ENCODE results near the gene BRINP1.

The BRINP1 gene

GRCh38 chr9:119368681-119369581 is at the start of gene BRINP1:
BRINP1 (minus strand) TSS chr9:119369435; CDS start chr9:119313355, 56,080 bp downstream.
- no peak for DNase-seq (ENCODE audit: low spot score)

GRCh38 chr9:119418721-119419120 is 49.5 kb upstream of the BRINP1 start:
- DNase-seq (ENCODE audit: low spot score), result no peak

- no peak for DNase-seq (ENCODE audit: low spot score)
Observed at GRCh38 chr9:119416793-119417192, 47.6 kb upstream of the BRINP1 start.

- DNase-seq (ENCODE audit: low spot score), result no peak
Observed at GRCh38 chr9:119412399-119412798, 43.2 kb upstream of the BRINP1 start.

GRCh38 chr9:119409552-119409951 is 40.3 kb upstream of the BRINP1 start:
- DNase-seq (ENCODE audit: low spot score), result no peak

- no peak for DNase-seq (ENCODE audit: low spot score)
Observed at GRCh38 chr9:119400606-119401005, 31.4 kb upstream of the BRINP1 start.

- no peak for DNase-seq (ENCODE audit: low spot score)
Observed at GRCh38 chr9:119398350-119398749, 29.1 kb upstream of the BRINP1 start.

GRCh38 chr9:119391878-119392277 is 22.6 kb upstream of the BRINP1 start:
- DNase-seq (ENCODE audit: low spot score), result no peak

- no peak for DNase-seq (ENCODE audit: low spot score)
Observed at GRCh38 chr9:119375892-119376291, 6.7 kb upstream of the BRINP1 start.

- DNase-seq (ENCODE audit: low spot score), result no peak
Observed at GRCh38 chr9:119372951-119373350, 3.7 kb upstream of the BRINP1 start.

GRCh38 chr9:119370816-119371215 is 1.6 kb upstream of the BRINP1 start:
- no peak for DNase-seq (ENCODE audit: low spot score)

- no peak for DNase-seq (ENCODE audit: low spot score)
Observed at GRCh38 chr9:119369680-119370366, 588 bp upstream of the BRINP1 start.

GRCh38 chr9:119368179-119368578 is 1.1 kb downstream of the BRINP1 start:
- DNase-seq (ENCODE audit: low spot score), result no peak

GRCh38 chr9:119367683-119368075 is 1.6 kb downstream of the BRINP1 start:
- DNase-seq (ENCODE audit: low spot score), result no peak

GRCh38 chr9:119366909-119367682 is 2.1 kb downstream of the BRINP1 start:
- DNase-seq (ENCODE audit: low spot score), result no peak

- no peak for DNase-seq (ENCODE audit: low spot score)
Observed at GRCh38 chr9:119365291-119366027, 3.8 kb downstream of the BRINP1 start.

- no peak for DNase-seq (ENCODE audit: low spot score)
Observed at GRCh38 chr9:119360237-119360636, 9.0 kb downstream of the BRINP1 start.

- no peak for DNase-seq (ENCODE audit: low spot score)
Observed at GRCh38 chr9:119357336-119358096, 11.7 kb downstream of the BRINP1 start.

GRCh38 chr9:119349351-119349825 is 19.8 kb downstream of the BRINP1 start:
- DNase-seq (ENCODE audit: low spot score), result no peak

GRCh38 chr9:119343059-119343990 is 25.9 kb downstream of the BRINP1 start:
- DNase-seq (ENCODE audit: low spot score), result no peak
